GM11168 (cell line): Measurements from ENCODE around the gene ENDOV.
"Not testable (repeated sequence)": the region's sequence is repeated elsewhere in the genome, so short reads cannot be mapped to it uniquely, and the experiment has no call there.

Source experiments
- in situ Hi-C: fragments of 300-500 bp; cut with MboI; formaldehyde crosslinking; loops from one replicate; pipeline ENCODE4 v1.12.0; 2022; ENCODE audit warnings: low sequenced_read_pairs; ENCODE audit not compliant: unreplicated experiment

Gene ENDOV

GRCh38 chr17:80387071-80387470 lies 27.9 kb upstream of the ENDOV start:
- in situ Hi-C loops = no loop called here

- in situ Hi-C loops = no loop called here
Measured at GRCh38 chr17:80388175-80388574, 26.8 kb upstream of the ENDOV start.

- in situ Hi-C loops = no loop called here
Measured at GRCh38 chr17:80388601-80389000, 26.4 kb upstream of the ENDOV start.

- in situ Hi-C loops = no loop called here
Measured at GRCh38 chr17:80389011-80389995, 25.7 kb upstream of the ENDOV start.

GRCh38 chr17:80393241-80393890 lies 21.6 kb upstream of the ENDOV start:
- in situ Hi-C loops = no loop called here

- in situ Hi-C loops = no loop called here
Measured at GRCh38 chr17:80393961-80394360, 21.0 kb upstream of the ENDOV start.

GRCh38 chr17:80394629-80395216 lies 20.2 kb upstream of the ENDOV start:
- in situ Hi-C loops = no loop called here

GRCh38 chr17:80395402-80396151 lies 19.4 kb upstream of the ENDOV start:
- in situ Hi-C loops = no loop called here

- in situ Hi-C loops = no loop called here
Measured at GRCh38 chr17:80396157-80397033, 18.6 kb upstream of the ENDOV start.

GRCh38 chr17:80397034-80397387 lies 18.0 kb upstream of the ENDOV start:
- in situ Hi-C loops = no loop called here

- in situ Hi-C loops = no loop called here
Measured at GRCh38 chr17:80397686-80398085, 17.3 kb upstream of the ENDOV start.

- in situ Hi-C loops = not testable (repeated sequence)
Measured at GRCh38 chr17:80401086-80401485, 13.9 kb upstream of the ENDOV start.

- in situ Hi-C loops = not testable (repeated sequence)
Measured at GRCh38 chr17:80402102-80402501, 12.9 kb upstream of the ENDOV start.

GRCh38 chr17:80402959-80403358 lies 12.0 kb upstream of the ENDOV start:
- in situ Hi-C loops = no loop called here

GRCh38 chr17:80406146-80406545 lies 8.8 kb upstream of the ENDOV start:
- in situ Hi-C loops = no loop called here

GRCh38 chr17:80407917-80408316 lies 7.0 kb upstream of the ENDOV start:
- in situ Hi-C loops = not testable (repeated sequence)

GRCh38 chr17:80408872-80409271 lies 6.1 kb upstream of the ENDOV start:
- in situ Hi-C loops = no loop called here

GRCh38 chr17:80409626-80410025 lies 5.3 kb upstream of the ENDOV start:
- in situ Hi-C loops = no loop called here

- in situ Hi-C loops = not testable (repeated sequence)
Measured at GRCh38 chr17:80410441-80411087, 4.4 kb upstream of the ENDOV start.
